Ovary (tissue), 9 donors: ENCODE data around the gene PZP. TPM values are rescaled to one million over a fixed set of nuclear protein-coding genes. Genes with fewer than 3 reads are reported as not detected.

ENCODE experiments used
- DNase-seq, 5 donors: peaks; one replicate each; pipeline ENCODE4 v3.0.0-alpha.2; 2019 to 2020
- H3K27ac ChIP-seq, 2 donors: fragments of 200-600 bp; one replicate each; pipeline versions ENCODE4 v1.5.1 to v1.8.0; 2019 to 2022
- H3K27me3 ChIP-seq: fragments of 200-600 bp; one replicate; pipeline ENCODE4 v1.8.0; 2022
- H3K36me3 ChIP-seq: fragments of 200-600 bp; sonication (generic); one replicate; pipeline ENCODE4 v1.5.1; 2019
- H3K4me1 ChIP-seq: one replicate; pipeline ENCODE4 v1.8.1; 2013; ENCODE audit warnings: mild to moderate bottlenecking, moderate library complexity; ENCODE audit not compliant: insufficient read depth
- H3K4me3 ChIP-seq: fragments of 200-600 bp; sonication (generic); one replicate; pipeline ENCODE4 v1.5.1; 2017
- H3K9me3 ChIP-seq, 2 donors: fragments of 200-600 bp in 1 of 2; sonication (generic) in 1 of 2; one replicate each; pipeline versions ENCODE4 v1.5.1 to v1.8.1; 2013 to 2019; ENCODE audit warnings: mild to moderate bottlenecking in 1 of 2, moderate library complexity in 1 of 2
- EP300 ChIP-seq: sonication (generic); formaldehyde crosslinking; IDR thresholded peaks from one replicate; pipeline ENCODE4 v1.6.1; 2017; ENCODE audit warnings: antibody characterized with exemption
- POLR2A ChIP-seq: fragments of 450-650 bp; IDR thresholded peaks from one replicate; pipeline ENCODE4 v1.6.1; 2017; ENCODE audit warnings: antibody characterized with exemption, mild to moderate bottlenecking, moderate library complexity
- WGBS, 3 donors: extraction: QIAGEN DNeasy Blood & Tissue Kit in 1 of 3; methylation state at CpG; one replicate each; pipeline versions ENCODE4 v1.1.5 to v1.1.7; 2013 to 2017; 5-methylcytosine and 5-hydroxymethylcytosine counted together
- intact Hi-C, 4 donors: fragments of 100-400 bp; cut with DNase I; formaldehyde crosslinking; loops; one replicate each; pipeline versions ENCODE4 v1.11.0 to v1.15.1; 2022 to 2023
- polyA plus RNA-seq, 2 donors: library from polyadenylated mRNA; stranded (reverse); fragments of 200-250 nt in 1 of 2; fragments of 350-450 nt in 1 of 2; fragmentation: Illumina TruSeq in 1 of 2; extraction: RNeasy Lipid Tissue Mini Kit (QIAGEN cat#74804) in 1 of 2; gene quantifications; one replicate each; pipeline ENCODE4 v1.2.3, GENCODE V29; 2013 to 2014
- total RNA-seq, 7 donors: library from RNA; depleted of rRNA in 2 of 7; stranded (reverse); fragments of >200 nt in 2 of 7; fragmentation: NEBNext Ultra II Directional in 3 of 7; extraction: Animal tissue kit (Norgen Biotek cat#: 25700) in 3 of 7; gene quantifications; one replicate each; pipeline versions ENCODE4 v1.1.0 to v1.2.4, GENCODE V29; 2016 to 2023
- TF ChIP-seq, protein P1 (sequence below), 3 donors: fragments of 450-650 bp in 2 of 3; fragments of 200-600 bp in 1 of 3; IDR thresholded peaks; one replicate each; pipeline versions ENCODE4 v1.5.1 to v1.8.0; 2016 to 2022; ENCODE audit warnings: antibody characterized with exemption in 3 of 3, mild to moderate bottlenecking in 1 of 3
- donor health status: DM: no; HTN: no; CAD: no; lungs with moderate emphysema.
- donor health status: DM: no; HTN: no; CAD: no.
- donor health status: Bipolar disorder and iron deficiency.
- donor health status: DM: yes; HTN: yes; CAD: no.
- donor health status: DM: no; HTN: no; CAD: no.
- donor health status: DM: yes; HTN: yes; CAD: no.

The PZP gene
- total and polyA plus RNA-seq, 9 donors, result 0.11 to 1.1 (median 0.21) TPM; not detected in 1

DNA sequence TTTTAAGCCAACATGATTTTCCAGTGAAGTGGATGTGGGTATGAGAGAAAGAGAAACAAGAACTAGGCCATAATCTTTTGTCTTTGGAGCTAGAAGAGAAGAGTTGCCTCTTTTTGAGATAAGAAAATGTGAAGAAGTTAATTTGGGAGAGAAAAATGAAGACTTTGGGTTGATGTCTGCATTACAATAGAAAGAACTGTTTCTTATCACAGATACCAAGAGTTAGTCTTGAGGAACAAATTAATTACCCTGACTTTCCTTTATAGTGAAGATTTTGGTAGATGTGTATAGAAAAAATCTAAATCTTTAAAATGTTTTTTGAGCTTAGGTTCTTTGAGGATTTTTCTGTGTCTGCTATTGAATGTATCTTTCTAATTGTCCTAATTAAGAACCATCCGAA, 96.7 kb downstream of the PZP start:
- Histone ChIP-seq H3K27ac (no peak overlapping the region), H3K9me3 (no peaks in the 10 kb centered on the region), H3K4me3 (no peak overlapping the region), H3K36me3 (no peaks in the 10 kb centered on the region), H3K4me1 (no peaks in the 10 kb centered on the region), H3K27me3 (no peaks in the 10 kb centered on the region)
- 90 to 98% (median 95%) methylated on average over 1 of the region's 1 CpG for WGBS, 3 donors
- TF ChIP-seq POLR2A (no peak), EP300 (no peak)
- TF ChIP-seq, protein P1, sequence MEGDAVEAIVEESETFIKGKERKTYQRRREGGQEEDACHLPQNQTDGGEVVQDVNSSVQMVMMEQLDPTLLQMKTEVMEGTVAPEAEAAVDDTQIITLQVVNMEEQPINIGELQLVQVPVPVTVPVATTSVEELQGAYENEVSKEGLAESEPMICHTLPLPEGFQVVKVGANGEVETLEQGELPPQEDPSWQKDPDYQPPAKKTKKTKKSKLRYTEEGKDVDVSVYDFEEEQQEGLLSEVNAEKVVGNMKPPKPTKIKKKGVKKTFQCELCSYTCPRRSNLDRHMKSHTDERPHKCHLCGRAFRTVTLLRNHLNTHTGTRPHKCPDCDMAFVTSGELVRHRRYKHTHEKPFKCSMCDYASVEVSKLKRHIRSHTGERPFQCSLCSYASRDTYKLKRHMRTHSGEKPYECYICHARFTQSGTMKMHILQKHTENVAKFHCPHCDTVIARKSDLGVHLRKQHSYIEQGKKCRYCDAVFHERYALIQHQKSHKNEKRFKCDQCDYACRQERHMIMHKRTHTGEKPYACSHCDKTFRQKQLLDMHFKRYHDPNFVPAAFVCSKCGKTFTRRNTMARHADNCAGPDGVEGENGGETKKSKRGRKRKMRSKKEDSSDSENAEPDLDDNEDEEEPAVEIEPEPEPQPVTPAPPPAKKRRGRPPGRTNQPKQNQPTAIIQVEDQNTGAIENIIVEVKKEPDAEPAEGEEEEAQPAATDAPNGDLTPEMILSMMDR (IDR thresholded peaks at IDR 0.05), result no peak
- intact Hi-C loops, result no loop called here
- no peak for DNase-seq

DNA sequence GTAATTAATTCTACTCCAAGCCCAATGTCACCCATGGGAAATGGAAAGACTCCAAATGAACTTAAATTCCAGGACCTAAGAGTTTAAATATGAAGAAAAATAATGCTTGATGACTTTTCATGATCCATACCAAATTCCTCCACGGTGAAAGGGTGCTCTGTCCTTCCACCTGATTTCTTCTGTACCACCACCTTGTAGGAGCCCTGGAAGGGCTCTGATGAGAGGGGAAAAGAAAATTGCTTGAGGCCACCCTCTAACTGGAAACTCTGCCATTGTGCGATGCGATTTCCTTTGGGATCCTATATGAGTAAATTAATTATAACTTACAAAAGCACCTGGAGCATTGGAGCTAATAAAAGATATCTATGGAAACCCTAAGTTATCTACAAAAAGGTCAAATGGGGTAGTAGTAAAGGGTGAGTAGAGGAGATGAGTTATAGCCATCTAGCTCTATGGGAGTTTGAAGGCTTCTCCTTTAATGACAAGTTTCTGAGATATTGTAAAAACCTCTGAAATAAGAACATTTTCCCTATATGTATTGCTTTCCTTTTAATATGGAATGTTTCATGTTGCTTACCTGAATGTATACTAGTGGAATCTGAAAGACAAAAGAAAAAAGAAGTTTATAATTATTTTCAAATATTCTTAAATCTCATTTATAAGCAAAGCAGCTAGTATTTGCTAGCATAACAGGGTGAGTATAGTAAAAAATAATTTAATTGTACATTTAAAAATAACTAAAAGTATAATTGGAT, 98.3 kb downstream of the PZP start:
- Histone ChIP-seq H3K4me1 (no peaks in the 10 kb centered on the region), H3K9me3 (no peaks in the 10 kb centered on the region), H3K27me3 (no peaks in the 10 kb centered on the region), H3K36me3 (no peaks in the 10 kb centered on the region), H3K27ac (no peak overlapping the region), H3K4me3 (no peak overlapping the region)
- no peak for DNase-seq
- 93 to 97% (median 95%) methylated on average over 3 of the region's 3 CpGs for WGBS, 3 donors
- TF ChIP-seq EP300 (no peak), POLR2A (no peak)
- TF ChIP-seq, protein P1 (IDR thresholded peaks at IDR 0.05), result no peak
- intact Hi-C loops, result no loop called here

DNA sequence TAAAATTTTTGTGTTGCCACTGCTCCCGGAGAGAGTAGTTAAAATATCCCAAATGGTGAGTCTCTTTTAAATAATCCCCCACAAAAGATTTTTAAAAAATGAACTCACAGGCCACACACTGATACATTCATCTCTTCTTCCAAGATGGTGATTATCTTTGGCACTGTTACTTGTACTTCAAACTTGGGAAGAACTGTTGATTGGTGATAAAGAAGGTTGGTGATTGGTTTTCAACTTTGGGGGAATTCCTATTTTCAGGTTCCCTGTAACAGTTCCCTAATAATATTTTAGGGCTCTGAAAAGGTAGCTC, 99.0 kb downstream of the PZP start:
- H3K4me1 ChIP-seq, result no peaks in the 10 kb centered on the region
- no peaks in the 10 kb centered on the region for H3K36me3 ChIP-seq
- TF ChIP-seq POLR2A (no peak), EP300 (no peak)
- TF ChIP-seq, protein P1 (IDR thresholded peaks at IDR 0.05), result no peak
- no peak overlapping the region for H3K27ac ChIP-seq
- H3K4me3 ChIP-seq, result no peak overlapping the region
- H3K27me3 ChIP-seq, result no peaks in the 10 kb centered on the region
- intact Hi-C loops, result no loop called here
- no peaks in the 10 kb centered on the region for H3K9me3 ChIP-seq
- 78 to 91% (median 82%) methylated on average over 1 of the region's 1 CpG for WGBS, 3 donors
- no peak for DNase-seq

DNA sequence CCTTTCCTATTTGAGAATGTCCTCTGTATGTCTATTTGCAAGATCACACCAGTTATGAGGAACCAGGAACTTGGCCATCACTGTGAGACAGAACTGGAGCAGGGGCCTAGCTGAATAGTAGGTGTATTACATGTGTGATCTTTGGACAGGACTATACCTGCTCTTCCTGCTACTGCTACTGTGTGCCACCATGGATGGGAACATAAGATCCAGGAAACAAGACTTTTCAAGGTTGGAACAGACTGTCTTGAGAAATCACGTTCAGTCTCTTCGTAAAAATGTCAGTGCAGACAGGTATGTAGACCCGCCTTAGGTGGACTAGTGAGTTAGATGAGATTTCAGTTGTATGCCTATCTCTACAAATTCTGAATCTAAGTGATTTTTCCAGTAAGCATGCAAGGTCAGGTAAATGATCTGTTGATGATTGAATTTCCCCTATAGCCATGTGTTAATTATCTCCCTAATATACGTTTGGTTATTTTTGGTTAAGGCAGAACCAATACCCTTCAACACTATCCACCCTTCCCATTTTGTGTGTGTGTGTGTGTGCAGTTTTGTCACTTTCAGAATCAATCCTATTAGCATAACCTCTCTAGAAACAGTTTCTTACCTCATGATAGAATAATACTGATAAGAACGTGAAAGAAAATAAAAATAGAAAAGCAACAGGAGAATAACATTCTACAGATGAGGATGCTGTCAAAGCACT, 99.5 kb downstream of the PZP start:
- Histone ChIP-seq H3K9me3 (no peaks in the 10 kb centered on the region), H3K36me3 (no peaks in the 10 kb centered on the region), H3K4me1 (no peaks in the 10 kb centered on the region), H3K4me3 (no peak overlapping the region), H3K27me3 (no peaks in the 10 kb centered on the region), H3K27ac (no peak overlapping the region)
- TF ChIP-seq EP300, result no peak
- TF ChIP-seq, protein P1 (IDR thresholded peaks at IDR 0.05), result no peak
- no peak for TF ChIP-seq POLR2A
- intact Hi-C loops, result no loop called here
- WGBS, 3 donors, result 68 to 79% (median 78%) methylated on average over 5 of the region's 5 CpGs
- DNase-seq, result no peak
